HG03378 (cell line): Measurements from ENCODE around the gene GPR158.
"Not testable (repeated sequence)": the region's sequence is repeated elsewhere in the genome, so short reads cannot be mapped to it uniquely, and the experiment has no call there.

Source experiments
- ATAC-seq: cut with Tn5 transposase; IDR thresholded peaks from one replicate; pipeline ENCODE4 v1.9.1; 2021; ENCODE audit warnings: mild to moderate bottlenecking, moderate library complexity; ENCODE audit not compliant: unreplicated experiment

GPR158 gene

DNA sequence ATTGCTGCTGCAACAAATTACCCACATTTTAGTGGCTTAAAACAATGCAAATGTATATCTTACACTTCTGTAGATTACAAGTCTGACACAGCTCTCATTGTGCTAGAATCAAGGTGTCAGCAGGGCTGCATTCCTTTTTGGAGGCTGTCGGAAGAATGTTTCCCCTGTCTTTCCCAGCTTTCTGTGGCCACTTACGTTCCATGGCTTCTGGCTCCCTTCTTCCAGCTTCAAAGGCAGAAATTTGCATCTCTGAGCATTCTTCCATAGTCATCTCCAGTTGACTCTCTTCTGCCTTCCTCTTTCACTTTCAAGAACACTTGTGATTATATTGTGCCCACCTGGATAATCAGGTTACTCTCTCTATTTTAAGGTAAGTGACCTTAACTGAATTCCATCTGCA lies 125.3 kb downstream of the GPR158 start:
- ATAC-seq: no peak

GRCh38 chr10:25304606-25305005 lies 129.8 kb downstream of the GPR158 start:
- no peak for ATAC-seq

GRCh38 chr10:25306386-25306785 lies 131.6 kb downstream of the GPR158 start:
- ATAC-seq: no peak

- no peak for ATAC-seq
Measured at GRCh38 chr10:25308278-25308677, 133.5 kb downstream of the GPR158 start.

DNA sequence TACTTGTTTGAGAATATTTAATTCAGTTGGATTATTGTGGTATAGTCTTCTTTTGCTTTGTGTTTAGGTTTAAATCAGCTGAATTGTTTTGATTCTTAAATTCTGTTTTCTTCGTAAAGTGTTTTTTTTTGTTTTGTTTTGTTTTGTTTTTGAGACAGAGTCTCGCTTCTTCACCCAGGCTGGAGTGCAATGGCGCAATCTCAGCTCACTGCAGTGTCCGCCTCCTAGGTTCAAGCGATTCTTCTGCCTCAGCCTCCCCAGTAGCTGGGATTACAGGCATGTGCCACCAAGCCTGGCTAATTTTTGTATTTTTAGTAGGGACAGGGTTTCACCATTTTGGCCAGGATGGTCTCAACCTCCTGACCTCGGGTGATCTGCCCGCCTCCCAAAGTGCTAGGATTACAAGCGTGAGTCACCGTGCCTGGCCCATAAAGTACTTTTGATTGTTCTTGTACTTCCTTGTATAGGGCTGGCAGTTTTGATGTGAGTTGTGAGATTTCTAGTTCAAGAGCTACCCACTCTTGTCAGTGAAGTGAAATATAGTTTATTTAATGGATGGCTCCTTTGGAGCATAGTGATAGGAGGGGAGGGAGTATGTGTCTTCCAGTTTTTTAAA lies 142.9 kb downstream of the GPR158 start:
- not testable (repeated sequence) for ATAC-seq

DNA sequence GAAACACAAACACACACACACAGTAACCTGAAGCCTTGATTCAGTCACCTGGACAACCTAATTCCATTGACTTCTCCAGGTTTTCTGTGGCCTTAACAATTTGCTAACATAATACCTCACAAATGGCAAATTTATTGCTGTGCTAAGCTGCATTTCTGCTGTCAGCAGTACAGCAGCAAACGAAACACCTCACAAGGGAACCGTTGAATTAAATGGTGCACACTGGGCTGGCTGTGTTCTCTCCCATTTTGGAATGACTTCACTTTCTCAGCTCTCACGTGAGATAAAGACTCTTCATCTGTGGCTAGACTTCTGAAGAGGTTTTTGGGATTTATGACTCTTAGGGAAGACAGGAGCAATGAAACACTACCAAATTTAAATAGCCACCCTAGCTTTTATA lies 152.5 kb downstream of the GPR158 start:
- no peak for ATAC-seq

DNA sequence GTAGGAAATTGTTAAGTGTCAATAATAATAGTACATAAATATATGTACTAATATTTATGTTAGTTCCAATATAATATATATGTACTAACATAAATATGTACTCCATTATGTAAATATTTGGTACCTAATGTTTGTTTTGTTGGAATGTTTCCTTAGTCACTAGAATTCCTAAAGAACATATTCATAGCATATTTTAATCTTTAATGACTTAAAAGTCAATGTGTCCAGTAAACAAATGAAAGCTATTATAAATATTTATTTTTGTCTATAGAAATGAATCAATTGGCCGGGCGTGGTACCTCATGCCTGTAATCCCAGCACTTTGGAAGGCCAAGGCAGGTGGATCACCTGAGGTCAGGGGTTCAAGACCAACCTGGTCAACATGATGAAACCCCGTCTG lies 153.6 kb downstream of the GPR158 start:
- ATAC-seq: no peak

DNA sequence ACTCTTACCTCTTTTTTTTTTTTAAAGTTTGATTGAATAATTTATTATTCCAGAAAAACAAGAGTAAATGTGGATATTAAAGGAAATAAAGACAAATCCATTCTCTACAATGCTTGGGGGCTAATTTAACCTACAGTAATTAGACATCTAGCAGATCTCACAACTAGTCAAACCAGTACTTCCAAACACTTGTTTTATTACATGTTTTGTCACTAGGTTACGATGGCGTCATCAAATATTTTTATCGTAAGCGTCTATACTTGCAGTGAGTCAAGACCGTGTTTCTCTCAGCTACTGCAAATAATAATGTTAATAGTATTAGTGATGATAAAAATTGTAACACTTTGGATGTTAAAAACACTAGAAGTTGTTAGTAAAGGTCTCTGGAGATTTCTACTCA lies 154.8 kb downstream of the GPR158 start:
- not testable (repeated sequence) for ATAC-seq

GRCh38 chr10:25334445-25334844 lies 159.6 kb downstream of the GPR158 start:
- ATAC-seq: no peak

- ATAC-seq: no peak
Measured at GRCh38 chr10:25336330-25336729, 161.5 kb downstream of the GPR158 start.

DNA sequence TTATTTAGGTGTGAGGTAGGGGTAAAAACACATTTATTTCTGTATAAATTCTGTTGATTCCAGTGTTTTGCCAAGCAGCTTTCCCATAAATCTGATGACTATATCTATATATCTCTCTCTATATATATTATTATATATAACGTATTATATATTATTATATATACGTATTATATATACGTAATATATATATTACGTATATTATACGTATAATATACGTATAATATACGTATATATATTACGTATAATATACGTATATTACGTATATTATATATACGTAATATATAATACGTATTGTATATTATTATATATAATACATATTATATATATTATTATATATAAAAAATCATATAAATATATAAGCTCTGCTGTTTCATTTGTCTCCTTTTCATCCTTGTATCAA lies 163.5 kb downstream of the GPR158 start:
- ATAC-seq: no peak

- no peak for ATAC-seq
Measured at GRCh38 chr10:25339966-25340365, 165.2 kb downstream of the GPR158 start.

DNA sequence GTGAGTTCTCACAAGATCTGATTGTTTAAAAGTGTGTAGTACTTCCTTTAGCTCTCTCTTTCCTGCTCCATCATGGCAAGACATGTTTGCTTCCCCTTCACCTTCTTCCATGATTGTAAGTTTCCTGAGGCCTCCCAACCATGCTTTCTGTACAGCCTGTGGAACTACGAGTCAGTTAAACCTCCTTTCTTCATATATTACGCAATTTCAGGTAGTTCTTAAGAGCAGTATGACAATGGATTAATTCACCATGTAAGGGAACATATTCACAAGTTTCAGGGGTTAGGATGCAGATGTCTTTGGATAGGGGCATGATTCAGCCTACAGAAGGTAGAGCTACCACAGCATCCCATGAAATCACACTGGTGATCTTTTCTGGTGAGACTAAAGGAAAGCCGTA lies 174.7 kb downstream of the GPR158 start:
- ATAC-seq: no peak

DNA sequence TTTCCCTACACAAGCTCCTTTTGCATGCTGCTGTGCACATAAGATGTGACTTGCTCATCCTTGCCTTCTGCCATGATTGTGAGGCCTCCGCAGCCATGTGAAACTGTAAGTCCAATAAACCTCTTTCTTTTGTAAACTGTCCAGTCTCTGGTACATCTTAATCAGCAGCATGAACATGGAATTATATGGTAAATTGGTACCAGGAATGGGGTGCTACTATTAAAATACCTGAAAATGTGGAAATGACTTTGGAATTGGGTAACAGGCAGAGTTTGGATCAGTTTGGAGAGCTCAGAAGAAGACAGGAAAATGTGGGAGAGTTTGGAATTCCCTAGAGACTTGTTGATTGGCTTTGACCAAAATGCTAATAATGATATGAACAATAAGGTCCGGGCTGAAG lies 181.8 kb downstream of the GPR158 start:
- no peak for ATAC-seq

DNA sequence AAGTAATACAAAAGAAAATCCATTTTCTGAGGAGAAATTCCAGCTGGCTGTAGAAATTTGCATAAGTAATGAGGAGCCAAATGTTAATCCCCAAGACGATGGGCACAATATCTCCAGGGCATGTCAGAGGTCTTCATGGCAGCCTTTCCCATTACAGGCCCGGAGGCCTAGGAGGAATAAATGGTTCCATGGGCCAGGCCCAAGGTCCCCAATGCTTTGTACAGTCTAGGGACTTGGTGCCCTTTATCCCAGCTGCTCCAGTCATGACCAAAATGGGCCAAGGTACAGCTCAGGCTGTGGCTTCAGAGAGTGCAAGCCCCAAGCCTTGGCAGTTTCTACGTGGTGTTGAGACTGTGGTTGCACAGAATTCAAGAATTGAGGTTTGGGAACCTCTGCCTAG lies 182.5 kb downstream of the GPR158 start:
- no peak for ATAC-seq

DNA sequence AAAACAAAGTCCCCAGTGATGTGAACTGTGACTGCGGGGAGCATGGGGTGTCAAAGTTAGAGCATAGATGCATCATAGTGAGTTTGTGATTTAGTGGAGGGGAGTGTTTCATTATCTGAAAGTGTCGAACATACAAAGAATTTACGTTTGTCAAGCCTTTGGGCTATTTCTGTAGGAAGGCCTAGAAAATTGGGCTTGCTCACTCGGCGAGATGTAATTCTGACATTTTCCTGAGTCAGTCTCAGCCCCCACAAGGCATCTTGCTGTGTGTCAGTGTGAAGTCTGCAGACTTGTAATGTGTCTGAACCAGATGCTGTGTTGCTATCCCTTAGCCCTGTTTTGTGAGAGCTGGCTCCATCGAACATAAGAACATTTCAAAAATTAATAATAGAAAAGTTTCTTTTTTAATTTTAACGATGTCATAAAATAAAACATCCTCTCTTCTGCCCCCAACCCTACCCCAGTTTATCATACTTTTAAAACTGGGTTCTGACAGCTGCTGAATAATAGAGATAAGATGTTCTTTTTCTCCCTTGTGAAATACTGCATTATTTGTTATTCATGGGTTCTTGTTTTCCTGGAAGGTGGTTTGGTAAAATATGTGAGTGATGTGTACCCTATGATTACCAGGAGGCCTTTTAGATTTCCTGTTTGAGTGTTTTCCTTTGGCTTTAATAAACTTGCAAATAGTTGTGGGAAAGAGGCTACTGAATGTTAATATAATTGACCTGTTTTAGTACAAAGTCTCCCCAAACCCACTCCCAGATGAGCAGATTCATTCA lies 207.4 kb downstream of the GPR158 start:
- no peak for ATAC-seq

DNA sequence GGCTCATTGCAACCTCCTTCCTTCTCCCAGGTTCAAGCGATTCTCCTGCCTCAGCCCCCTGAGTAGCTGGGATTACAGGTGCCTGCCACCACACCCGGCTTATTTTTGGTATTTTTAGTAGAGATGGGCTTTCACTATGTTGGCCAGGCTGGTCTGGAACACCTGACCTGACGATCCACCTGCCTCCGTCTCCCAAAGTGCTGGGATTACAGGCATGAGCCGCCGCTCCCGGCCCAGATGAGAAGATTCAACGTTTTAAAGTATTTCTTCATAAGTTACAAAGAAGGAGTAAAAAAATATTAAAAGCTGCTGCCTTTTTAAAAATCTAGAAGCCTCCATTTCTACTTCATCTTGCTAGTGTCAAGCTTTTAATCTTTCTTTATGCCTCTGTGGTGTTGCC lies 208.1 kb downstream of the GPR158 start:
- not testable (repeated sequence) for ATAC-seq

DNA sequence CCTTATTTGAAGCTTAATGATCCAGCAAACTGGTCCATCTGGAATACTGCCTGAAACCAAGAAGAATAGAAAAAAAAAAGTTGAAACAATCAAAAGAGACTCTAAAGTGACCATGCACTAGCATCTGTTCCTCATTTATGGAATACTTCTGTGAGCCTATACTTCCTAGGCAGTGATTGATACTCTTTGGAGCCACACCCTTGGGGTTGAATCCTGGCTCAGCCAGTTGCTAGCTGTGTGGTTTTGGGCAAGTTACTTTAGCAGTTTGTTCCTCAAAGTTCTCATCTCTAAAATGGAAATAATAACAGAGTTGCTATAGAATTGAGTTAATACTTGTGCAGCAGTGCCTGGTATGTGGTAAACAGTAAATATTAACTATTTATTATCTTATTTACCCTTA lies 208.9 kb downstream of the GPR158 start:
- no peak for ATAC-seq

DNA sequence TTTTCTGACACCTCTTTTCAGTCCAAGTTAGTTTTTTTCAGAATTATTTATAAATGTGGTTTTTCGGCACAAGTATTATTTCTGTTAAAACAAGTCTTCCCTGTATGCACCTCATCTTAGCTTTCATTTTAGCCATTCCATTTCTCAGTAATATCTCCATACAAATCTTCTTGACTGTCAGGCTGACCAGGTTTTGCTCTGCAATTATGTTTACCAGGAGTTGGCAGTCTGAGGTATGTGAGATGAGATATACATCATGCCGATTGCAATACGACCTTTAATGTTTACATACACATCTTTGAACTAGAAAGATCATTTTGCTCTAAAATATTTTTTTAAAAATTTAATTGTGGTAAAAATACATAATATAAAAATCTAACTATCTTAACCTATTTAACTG lies 209.8 kb downstream of the GPR158 start:
- ATAC-seq: no peak

- no peak for ATAC-seq
Measured at GRCh38 chr10:25388188-25388861, 213.5 kb downstream of the GPR158 start.

GRCh38 chr10:25388862-25389206 lies 214.0 kb downstream of the GPR158 start:
- ATAC-seq: no peak

DNA sequence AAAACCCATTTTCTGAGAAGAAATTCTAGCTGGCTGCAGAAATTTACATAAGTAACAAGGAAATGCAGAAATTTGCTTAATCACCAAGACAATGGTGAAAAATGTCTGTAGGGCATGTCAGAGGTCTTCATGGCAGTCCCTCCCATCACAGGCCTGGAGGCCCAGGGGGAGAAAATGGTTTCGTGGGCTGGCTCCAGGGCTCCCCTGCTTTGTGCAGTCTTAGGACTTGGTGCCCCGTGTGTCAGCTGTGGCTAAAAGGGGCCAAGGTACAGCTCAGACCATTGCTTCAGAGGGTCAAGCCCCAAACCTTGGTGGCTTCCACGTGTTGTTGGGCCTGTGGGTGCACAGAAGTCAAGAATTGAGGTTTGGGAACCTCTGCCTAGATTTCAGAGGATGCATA lies 215.9 kb downstream of the GPR158 start:
- ATAC-seq: no peak
